NCI-H2029 treated with DMSO at 0.1 percent for 48 hours (cell line): ENCODE data around the gene NT5E.

Source experiments
- DNase-seq: peaks from one replicate; lab custom pipeline; 2025; lab: John Stamatoyannopoulos, UW

Gene NT5E

DNA sequence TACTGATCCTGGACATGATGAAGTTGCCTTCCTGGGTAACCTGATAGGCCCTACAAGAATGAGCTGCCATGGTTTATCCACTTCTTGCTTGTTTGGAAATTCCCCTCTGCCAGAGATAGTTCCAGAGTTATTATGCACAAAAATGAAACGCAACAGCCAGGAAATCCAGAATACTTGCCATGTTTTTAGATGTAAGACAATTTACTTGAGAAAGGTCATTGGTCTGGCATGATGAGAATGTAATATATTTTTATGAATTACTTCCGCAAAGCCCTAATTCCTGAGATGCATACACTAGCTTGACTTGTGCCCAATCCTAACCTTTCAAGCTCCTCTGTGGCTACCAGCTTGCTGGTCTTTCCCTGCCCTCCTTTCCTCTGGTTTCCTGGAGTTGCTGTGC lies 27.9 kb upstream of the NT5E start:
- DNase-seq: no peak

DNA sequence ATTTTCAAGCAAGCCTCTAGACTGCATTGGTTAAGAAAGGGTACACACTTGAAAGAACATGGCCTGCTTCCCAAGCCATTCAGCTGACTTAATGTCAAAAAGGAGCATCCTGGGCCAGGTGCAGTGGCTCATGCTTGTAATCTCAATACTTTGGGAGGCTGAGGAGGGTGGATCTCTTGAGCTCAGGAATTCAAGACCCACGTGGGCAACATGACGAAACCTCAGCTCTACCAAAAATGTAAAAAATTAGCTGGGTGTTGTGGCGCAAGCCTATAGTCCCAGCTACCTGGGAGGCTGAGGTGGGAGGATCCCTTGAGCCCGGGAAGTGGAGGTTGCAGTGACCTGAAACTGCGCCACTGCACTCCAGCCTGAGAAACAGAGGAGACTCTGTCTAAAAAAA lies 26.9 kb upstream of the NT5E start:
- no peak for DNase-seq

DNA sequence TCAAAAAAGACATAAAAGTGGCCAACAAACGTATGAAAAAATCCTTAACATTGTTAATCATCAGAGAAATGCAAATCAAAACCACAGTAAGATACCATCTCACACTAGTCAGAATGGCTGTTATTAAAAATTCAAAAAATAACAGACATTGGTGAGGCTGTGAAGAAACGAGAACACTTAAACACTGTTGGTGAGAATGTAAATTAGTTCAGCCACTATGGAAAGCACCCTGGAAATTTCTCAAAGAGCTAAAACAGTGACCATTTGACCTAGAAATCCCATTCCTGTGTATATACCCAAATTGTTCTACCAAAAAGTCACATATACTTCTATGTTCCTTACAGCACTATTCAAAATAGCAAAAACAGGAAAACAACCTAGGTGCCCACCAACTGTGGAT lies 24.9 kb upstream of the NT5E start:
- no peak for DNase-seq

DNA sequence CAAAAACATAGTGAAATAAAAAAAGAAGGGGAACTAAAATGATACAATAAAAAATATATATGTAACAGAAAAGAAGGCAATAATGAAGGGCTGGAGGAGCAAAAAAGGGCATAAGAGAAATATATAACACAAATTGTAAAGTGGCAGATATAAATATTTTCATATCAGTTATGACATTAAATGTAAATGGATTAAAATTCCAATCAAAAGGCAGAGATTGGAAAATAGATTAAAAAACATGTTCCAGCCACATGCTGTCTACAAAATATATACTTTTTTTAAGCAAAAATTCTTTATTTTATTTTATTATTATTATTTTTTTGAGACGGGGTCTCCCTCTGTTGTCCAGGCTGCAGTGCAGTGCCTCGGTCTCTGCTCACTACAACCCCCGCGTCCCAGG lies 23.9 kb upstream of the NT5E start:
- no peak for DNase-seq

DNA sequence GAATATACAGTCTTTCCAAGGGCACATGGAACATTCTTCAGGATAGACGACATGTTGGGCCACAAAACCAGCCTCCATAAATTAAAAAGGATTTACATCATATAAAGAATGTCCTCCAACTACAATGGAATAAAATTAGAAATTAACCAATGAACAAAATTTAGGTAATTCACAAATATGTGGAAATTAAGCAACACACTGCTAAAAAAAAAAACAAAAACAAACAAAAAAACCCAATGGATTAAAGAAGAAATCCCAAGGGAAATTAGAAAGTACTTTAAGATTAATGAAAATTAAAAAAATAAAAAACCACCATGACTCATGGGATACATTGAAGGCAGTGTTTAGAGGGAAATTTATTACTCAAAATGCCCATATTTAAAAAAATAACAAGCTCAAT lies 21.4 kb upstream of the NT5E start:
- no peak for DNase-seq

GRCh38 chr6:85429346-85429745 lies 20.5 kb upstream of the NT5E start:
- no peak for DNase-seq

DNA sequence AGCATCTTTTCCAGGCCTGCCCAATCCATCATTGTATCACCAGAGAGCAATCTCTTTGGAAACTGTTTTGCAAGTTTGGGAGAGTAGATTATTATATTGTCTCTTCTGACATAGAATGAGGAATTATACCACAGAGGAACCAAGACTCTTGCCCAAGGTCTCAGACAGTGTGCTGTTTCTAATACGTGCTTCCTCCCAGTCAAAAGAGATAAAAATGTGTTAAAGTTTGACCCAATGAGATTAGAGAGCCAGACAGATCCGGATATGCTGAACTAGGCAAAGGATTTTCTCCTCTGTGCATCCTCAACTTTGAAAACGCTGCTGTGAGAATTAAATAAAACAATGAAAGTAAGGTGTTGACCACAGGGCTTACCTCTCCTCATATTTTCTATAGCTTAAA lies 18.6 kb upstream of the NT5E start:
- DNase-seq: no peak

DNA sequence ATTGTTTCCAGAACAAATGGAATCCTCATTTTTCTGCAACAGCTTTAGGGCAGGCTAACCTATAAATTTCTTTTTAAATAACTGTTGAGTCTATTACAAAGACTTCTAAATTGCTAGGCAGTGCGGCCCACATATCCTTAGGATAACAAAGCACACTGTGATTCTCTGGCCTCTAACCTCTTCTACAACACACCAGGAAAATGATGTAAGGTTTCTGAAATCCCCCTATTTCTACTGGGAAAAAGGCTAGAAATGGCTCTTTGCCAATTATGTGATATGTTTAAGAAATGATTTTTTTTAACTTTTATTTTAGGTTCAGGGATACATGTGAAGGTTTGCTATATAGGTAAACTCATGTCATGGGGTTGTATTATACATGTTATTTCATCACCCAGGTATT lies 17.3 kb upstream of the NT5E start:
- DNase-seq: no peak

GRCh38 chr6:85435851-85436250 lies 14.0 kb upstream of the NT5E start:
- DNase-seq: no peak

DNA sequence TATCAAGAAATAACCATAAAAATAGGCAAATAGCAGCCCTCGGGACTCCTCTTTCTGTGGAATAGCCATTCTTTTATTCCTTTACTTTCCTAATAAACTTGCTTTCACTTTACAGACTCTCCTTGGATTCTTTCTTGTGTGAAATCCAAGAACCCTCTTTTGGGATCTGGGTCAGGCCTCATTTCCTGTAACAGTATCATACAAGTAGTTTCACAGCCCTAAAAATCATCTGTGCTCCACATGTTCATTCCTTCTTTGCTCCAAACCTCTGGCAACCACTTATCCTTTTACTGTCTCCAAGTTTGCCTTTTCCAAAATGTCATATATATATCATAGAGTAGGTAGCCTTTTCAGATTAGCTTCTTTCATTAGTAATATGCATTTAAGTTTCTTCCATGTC lies 13.5 kb upstream of the NT5E start:
- DNase-seq: no peak

GRCh38 chr6:85436939-85437495 lies 12.9 kb upstream of the NT5E start:
- DNase-seq: no peak

DNA sequence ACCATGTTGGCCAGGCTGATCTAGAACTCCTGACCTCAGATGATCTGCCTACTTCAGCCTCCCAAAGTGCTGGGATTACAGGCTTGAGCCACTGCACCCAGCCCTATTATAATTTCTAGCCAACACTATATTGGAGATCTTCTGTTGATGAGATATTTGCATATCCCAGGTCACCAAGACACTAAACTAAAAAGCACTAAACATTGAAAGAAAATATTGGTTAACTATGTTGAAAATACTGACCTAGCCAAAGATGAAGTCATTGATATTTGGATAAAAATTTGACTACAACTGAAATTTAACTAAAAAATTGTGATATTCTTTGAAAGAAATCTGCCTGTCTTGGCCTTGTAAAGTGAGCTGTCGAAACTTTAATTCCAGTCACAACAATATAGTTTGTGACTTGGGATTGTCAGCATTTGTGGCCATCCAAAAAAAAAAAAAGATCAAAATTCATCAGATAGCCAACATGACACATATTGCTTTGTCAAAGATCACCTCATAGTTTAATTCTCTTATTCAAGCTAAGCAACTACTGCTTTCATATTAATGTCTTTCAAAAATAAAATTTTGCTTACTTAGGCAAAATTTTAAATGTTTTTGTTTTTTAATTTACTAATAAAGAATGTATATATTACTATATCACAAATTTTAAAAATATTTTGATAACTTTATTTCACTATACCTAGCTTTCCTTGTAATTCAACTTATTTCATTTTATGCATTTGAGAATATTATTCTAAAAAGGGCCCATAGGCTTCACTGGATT lies 6.3 kb upstream of the NT5E start:
- no peak for DNase-seq

DNA sequence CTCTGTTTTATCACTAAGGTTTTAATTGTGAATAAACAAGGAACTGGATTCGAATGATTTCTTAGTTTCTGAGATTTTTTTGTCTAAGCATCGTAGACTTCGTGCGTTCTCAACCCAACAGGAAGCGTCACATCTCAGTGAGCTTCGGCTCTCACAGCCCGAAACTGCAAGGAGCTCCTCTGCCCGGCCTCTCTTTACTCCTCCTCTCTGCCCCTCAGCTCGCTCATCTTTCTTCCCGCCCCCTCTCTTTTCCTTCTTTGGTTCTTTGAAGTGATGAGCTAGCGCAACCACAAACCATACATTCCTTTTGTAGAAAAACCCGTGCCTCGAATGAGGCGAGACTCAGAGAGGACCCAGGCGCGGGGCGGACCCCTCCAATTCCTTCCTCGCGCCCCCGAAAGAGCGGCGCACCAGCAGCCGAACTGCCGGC lies 480 bp upstream of the NT5E start:
- DNase-seq: no peak

DNA sequence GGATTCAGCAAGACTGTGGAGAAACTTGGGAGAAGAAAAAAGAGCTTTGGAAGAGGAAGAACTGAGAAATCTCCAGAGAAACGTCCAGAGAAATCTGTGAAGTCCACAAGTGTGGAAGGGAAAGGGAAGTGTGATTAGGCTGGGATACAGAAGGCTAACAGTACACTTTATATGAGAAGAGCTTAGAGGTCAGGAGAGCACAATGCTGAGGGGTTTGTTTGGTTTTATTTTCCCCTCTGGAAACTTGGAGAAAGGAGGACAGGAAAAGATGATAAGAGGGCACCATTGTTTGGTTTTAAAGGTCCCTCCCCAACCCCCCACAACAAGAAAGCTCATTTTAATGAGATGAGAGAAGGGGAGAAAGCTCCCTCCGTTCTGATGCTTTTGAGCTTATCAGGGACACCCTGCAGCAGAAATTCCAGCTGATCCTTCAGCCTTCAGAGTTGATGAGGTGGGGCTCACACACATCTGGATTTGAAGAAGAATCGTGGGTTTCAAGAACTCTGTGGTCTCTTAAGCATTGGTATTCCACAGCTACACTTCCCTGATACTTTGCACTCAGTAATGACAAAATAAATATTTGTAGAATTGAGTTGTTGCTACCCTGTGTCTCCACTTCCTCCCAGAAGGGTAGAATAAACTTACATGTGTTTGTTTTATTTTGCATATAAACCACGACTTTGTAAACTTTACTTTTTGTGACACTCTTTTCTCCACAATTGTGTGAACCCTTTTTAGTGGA lies 1.9 kb downstream of the NT5E start:
- no peak for DNase-seq

DNA sequence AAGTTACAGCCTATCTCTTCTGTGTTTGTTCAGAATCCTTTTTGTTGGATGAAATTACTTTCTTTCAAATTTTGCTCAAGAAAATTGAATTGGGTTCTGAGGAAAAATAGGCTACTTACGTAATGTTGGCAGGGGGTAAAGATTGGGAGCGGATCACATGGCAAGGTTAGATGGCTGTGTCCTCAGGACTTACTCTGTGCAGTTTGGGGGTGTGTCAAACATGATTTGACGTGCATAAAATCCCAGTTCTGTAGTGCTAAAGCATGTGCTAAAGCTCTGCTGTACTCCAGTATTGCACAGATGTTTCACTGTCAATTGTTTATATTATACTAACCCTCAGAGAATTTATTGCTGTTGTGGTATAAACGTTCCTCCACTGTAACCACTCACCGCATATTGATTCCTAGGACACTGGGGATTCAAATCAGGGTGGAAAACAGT lies 2.6 kb downstream of the NT5E start:
- DNase-seq: no peak

- DNase-seq: no peak
Measured at GRCh38 chr6:85453052-85453451, 3.2 kb downstream of the NT5E start.

DNA sequence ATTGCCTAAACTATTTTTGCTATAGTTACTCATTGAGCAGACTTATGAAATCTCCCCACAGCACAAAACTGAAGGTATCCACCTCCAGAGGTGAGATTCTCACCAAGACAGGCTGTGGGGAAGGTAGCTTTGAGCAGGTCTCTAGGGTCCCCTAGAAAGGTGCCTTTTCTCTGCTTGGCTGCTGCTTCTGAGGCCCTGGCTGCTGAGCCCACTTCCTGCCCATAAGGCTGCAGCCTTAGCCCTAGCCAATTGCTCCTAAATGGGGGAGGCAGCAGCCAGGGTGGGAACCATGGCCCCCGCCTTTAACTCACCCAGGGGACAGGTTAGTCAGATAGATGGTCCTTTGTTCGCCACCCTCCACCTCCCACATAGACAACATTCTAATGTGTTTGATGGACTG lies 3.6 kb downstream of the NT5E start:
- DNase-seq: no peak

GRCh38 chr6:85455471-85456026 lies 5.7 kb downstream of the NT5E start:
- DNase-seq: no peak

DNA sequence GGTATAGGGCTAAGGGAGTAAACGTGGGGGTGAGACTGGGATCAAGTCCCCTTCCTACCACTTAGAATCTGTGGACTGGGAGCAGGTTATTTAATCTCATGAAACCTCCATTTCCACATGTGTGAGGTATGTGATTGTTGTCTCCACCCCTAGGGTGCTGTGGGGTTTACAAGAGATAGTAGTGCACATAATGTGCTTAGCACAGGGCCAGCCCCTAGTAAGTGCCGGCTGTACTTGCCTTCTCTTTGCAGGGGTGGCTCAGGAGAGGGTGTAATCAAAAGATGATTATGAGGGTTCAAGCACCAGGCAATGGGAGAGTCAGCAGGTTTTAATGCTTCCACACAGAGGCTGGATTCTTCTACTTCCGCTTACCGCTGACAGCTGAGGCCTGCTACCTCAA lies 6.9 kb downstream of the NT5E start:
- DNase-seq: no peak

- no peak for DNase-seq
Measured at GRCh38 chr6:85458184-85458583, 8.3 kb downstream of the NT5E start.

- DNase-seq: no peak
Measured at GRCh38 chr6:85458782-85459181, 8.9 kb downstream of the NT5E start.

DNA sequence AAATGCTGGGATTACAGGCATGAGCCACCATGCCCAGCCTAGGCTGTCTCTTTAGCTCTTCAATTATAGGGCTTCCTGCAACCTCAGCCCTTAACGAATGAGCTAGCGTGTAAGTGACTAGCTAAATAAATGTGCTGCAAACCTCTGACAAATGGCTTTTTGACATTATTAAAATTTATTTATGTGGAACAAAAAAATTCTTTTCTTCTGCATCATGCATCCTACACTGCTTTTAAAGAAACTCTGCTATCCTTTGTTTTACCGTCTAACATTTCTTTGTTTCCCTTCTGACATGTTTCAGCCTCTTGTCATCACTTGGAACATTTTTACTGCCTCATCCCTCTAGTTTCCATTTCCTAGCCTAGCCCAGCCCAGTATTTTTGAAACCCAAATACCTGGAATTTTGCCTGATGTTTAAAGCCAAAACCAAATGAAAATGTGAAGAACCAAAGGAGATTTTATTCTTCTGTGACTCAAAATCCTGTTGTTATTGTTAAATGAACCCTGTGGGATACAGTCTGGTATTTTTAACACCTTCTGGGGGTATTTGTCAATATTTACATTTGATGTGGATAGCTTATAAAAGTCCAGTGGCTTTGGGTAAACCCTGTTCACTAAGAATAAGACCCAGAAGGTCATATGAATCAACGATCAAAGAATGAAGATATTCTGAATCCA lies 9.5 kb downstream of the NT5E start:
- DNase-seq: no peak
